Measurements from ENCODE around the gene DENND2C.

The DENND2C gene

DNA sequence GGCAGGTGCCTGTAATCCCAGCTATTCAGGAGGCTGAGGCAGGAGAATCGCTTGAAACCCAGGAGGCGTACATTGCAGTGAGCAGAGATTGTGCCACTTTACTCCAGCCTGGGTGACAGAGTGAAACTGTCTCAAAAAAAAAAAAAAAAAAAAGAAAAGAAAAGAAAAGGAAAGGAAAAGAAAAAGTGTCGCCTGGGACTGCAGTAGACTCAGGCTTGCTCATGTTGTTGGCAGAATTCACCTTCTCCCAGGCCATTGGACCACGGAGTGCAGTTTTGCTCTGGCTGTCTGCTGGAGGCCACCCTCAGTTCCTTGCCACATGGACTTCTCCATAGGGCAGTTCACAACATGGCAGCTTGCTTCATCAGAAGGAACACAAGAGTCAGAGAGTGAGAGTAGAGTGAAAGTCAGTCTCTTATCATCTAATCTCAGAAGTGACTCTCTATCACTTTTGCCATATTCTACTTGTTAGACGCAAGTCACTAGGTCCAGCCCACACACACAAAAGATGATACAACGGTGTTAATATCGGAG is 117.7 kb downstream of the DENND2C start:
- Histone ChIP-seq H3K36me3 (ENCODE audit: insufficient read depth, low read length) (no peaks in the 10 kb centered on the region), H3K27me3 (ENCODE audit: insufficient read depth, low read length, poor library complexity) (no peaks in the 10 kb centered on the region), H4K20me1 (ENCODE audit: insufficient read depth, low read length) (no peaks in the 10 kb centered on the region), H3K4me2 (ENCODE audit: insufficient read depth, low read length) (no peak overlapping the region), H3K9me3 (ENCODE audit: insufficient read depth, low read length, severe bottlenecking) (no peaks in the 10 kb centered on the region), H3K4me3 (ENCODE audit: low read depth in 1 of 2, low read length in 2 of 2) (no peak overlapping the region), H3K27ac (ENCODE audit: low read length) (no peak overlapping the region), H3K79me2 (ENCODE audit: insufficient read depth, low read length) (no peaks in the 10 kb centered on the region), H3K9ac (ENCODE audit: low read depth, low read length) (no peak overlapping the region), H3K4me1 (ENCODE audit: insufficient read depth, low read length) (no peaks in the 10 kb centered on the region), H2AFZ (ENCODE audit: low read depth, low read length) (no peak overlapping the region)
- DNase-seq (no peak), ATAC-seq (ENCODE audit: insufficient read depth, low read depth) (no peak)
- no peak for TF ChIP-seq EZH2 (IDR thresholded peaks at IDR 0.05; ENCODE audit: borderline replicate concordance, low read depth, low read length, severe bottlenecking)
- TF ChIP-seq, protein P1, sequence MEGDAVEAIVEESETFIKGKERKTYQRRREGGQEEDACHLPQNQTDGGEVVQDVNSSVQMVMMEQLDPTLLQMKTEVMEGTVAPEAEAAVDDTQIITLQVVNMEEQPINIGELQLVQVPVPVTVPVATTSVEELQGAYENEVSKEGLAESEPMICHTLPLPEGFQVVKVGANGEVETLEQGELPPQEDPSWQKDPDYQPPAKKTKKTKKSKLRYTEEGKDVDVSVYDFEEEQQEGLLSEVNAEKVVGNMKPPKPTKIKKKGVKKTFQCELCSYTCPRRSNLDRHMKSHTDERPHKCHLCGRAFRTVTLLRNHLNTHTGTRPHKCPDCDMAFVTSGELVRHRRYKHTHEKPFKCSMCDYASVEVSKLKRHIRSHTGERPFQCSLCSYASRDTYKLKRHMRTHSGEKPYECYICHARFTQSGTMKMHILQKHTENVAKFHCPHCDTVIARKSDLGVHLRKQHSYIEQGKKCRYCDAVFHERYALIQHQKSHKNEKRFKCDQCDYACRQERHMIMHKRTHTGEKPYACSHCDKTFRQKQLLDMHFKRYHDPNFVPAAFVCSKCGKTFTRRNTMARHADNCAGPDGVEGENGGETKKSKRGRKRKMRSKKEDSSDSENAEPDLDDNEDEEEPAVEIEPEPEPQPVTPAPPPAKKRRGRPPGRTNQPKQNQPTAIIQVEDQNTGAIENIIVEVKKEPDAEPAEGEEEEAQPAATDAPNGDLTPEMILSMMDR (IDR thresholded peaks at IDR 0.05; ENCODE audit: borderline replicate concordance, extremely low read depth, low read length, poor library complexity, severe bottlenecking) = no peak

DNA sequence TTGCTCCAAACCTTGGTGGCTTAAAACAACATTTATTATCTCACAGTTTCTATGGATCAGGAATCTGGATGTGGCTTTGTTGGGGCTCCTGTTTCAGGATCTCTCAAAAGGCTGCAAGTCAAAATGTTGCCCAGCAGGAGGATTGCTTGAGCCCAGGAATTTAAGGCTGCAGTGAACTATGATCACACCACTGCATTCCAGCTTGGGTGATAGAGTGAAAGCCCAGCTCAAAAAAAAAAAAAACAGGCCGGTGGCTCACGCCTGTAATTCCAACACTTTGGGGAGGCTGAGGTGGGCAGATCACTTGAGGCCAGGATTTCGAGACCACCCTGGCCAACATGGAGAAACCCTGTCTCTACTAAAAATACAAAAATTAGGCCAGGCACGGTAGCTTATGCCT is 118.4 kb downstream of the DENND2C start:
- no peak for TF ChIP-seq EZH2 (IDR thresholded peaks at IDR 0.05; ENCODE audit: borderline replicate concordance, low read depth, low read length, severe bottlenecking)
- TF ChIP-seq, protein P1 (IDR thresholded peaks at IDR 0.05; ENCODE audit: borderline replicate concordance, extremely low read depth, low read length, poor library complexity, severe bottlenecking) = no peak
- H3K27me3 ChIP-seq (ENCODE audit: insufficient read depth, low read length, poor library complexity) = no peaks in the 10 kb centered on the region
- H3K36me3 ChIP-seq (ENCODE audit: insufficient read depth, low read length) = no peaks in the 10 kb centered on the region
- ATAC-seq (ENCODE audit: insufficient read depth, low read depth) (no peak), DNase-seq (no peak)
- no peaks in the 10 kb centered on the region for H3K9me3 ChIP-seq (ENCODE audit: insufficient read depth, low read length, severe bottlenecking)
- H3K4me2 ChIP-seq (ENCODE audit: insufficient read depth, low read length) = no peak overlapping the region
- no peak overlapping the region for H3K4me3 ChIP-seq (ENCODE audit: low read depth in 1 of 2, low read length in 2 of 2)
- no peak overlapping the region for H2AFZ ChIP-seq (ENCODE audit: low read depth, low read length)
- no peak overlapping the region for H3K27ac ChIP-seq (ENCODE audit: low read length)
- no peaks in the 10 kb centered on the region for H4K20me1 ChIP-seq (ENCODE audit: insufficient read depth, low read length)
- no peaks in the 10 kb centered on the region for H3K4me1 ChIP-seq (ENCODE audit: insufficient read depth, low read length)
- no peak overlapping the region for H3K9ac ChIP-seq (ENCODE audit: low read depth, low read length)
- no peaks in the 10 kb centered on the region for H3K79me2 ChIP-seq (ENCODE audit: insufficient read depth, low read length)

DNA sequence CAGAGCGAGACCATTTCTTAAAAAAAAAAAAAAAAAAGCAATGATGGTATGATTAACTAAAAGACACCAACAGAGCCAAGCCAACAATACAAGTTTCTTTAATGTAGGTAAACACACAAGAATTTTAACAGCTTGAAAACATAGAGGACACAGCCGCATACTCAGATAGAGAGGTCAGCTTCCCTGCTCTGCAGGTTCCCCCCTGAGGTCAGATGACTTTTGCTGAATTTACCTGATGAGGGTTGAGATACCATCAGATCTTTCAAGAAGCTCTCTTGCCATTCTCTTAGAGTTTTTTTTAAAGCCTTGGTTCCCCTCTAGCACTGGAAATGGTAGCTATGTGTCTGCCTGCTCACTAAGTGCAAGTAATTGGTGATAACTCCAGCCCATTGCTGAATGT is 119.5 kb downstream of the DENND2C start:
- H3K27me3 ChIP-seq (ENCODE audit: insufficient read depth, low read length, poor library complexity) = no peaks in the 10 kb centered on the region
- ATAC-seq (ENCODE audit: insufficient read depth, low read depth) (no peak), DNase-seq (no peak)
- no peak overlapping the region for H3K27ac ChIP-seq (ENCODE audit: low read length)
- H4K20me1 ChIP-seq (ENCODE audit: insufficient read depth, low read length) = no peaks in the 10 kb centered on the region
- H3K9ac ChIP-seq (ENCODE audit: low read depth, low read length) = no peak overlapping the region
- no peaks in the 10 kb centered on the region for H3K4me1 ChIP-seq (ENCODE audit: insufficient read depth, low read length)
- H3K36me3 ChIP-seq (ENCODE audit: insufficient read depth, low read length) = no peaks in the 10 kb centered on the region
- TF ChIP-seq EZH2 (IDR thresholded peaks at IDR 0.05; ENCODE audit: borderline replicate concordance, low read depth, low read length, severe bottlenecking) = no peak
- TF ChIP-seq, protein P1 (IDR thresholded peaks at IDR 0.05; ENCODE audit: borderline replicate concordance, extremely low read depth, low read length, poor library complexity, severe bottlenecking) = no peak
- no peaks in the 10 kb centered on the region for H3K9me3 ChIP-seq (ENCODE audit: insufficient read depth, low read length, severe bottlenecking)
- H3K79me2 ChIP-seq (ENCODE audit: insufficient read depth, low read length) = no peaks in the 10 kb centered on the region
- no peak overlapping the region for H3K4me3 ChIP-seq (ENCODE audit: low read depth in 1 of 2, low read length in 2 of 2)
- H3K4me2 ChIP-seq (ENCODE audit: insufficient read depth, low read length) = no peak overlapping the region
- H2AFZ ChIP-seq (ENCODE audit: low read depth, low read length) = no peak overlapping the region

DNA sequence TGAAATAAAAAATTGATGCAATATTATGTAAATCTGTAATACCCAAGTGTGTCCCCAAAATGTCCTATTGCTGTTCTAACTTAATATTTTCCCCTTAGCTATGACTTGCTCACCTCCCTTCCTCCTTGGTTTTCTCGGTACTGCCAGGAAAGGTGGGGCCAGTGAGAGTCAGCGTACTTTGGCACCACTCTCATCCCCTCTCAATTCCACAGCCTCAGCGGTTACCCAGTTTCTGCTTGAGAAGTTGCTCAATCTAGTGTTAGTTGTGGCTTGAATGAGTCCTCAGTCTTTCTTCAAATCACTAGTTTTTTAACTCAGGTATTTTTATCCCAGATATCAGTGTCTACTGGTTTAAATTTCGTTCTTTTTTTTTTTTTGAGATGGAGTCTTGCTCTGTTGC is 120.7 kb downstream of the DENND2C start:
- no peaks in the 10 kb centered on the region for H3K27me3 ChIP-seq (ENCODE audit: insufficient read depth, low read length, poor library complexity)
- H3K9ac ChIP-seq (ENCODE audit: low read depth, low read length) = no peak overlapping the region
- TF ChIP-seq, protein P1 (IDR thresholded peaks at IDR 0.05; ENCODE audit: borderline replicate concordance, extremely low read depth, low read length, poor library complexity, severe bottlenecking) = no peak
- no peak for TF ChIP-seq EZH2 (IDR thresholded peaks at IDR 0.05; ENCODE audit: borderline replicate concordance, low read depth, low read length, severe bottlenecking)
- no peaks in the 10 kb centered on the region for H3K4me1 ChIP-seq (ENCODE audit: insufficient read depth, low read length)
- H2AFZ ChIP-seq (ENCODE audit: low read depth, low read length) = no peak overlapping the region
- H4K20me1 ChIP-seq (ENCODE audit: insufficient read depth, low read length) = no peaks in the 10 kb centered on the region
- no peak overlapping the region for H3K27ac ChIP-seq (ENCODE audit: low read length)
- H3K4me2 ChIP-seq (ENCODE audit: insufficient read depth, low read length) = no peak overlapping the region
- H3K36me3 ChIP-seq (ENCODE audit: insufficient read depth, low read length) = no peaks in the 10 kb centered on the region
- DNase-seq (no peak), ATAC-seq (ENCODE audit: insufficient read depth, low read depth) (no peak)
- no peaks in the 10 kb centered on the region for H3K79me2 ChIP-seq (ENCODE audit: insufficient read depth, low read length)
- H3K9me3 ChIP-seq (ENCODE audit: insufficient read depth, low read length, severe bottlenecking) = no peaks in the 10 kb centered on the region
- H3K4me3 ChIP-seq (ENCODE audit: low read depth in 1 of 2, low read length in 2 of 2) = no peak overlapping the region

All from DND-41 (cell line).